ENCODE data around the gene AQR. TPM values are rescaled to one million over a fixed set of nuclear protein-coding genes. Genes with fewer than 3 reads are reported as not detected.

AQR gene
- total and polyA plus RNA-seq, 2 experiments from 2014 or later, result 42.3 to 67.3 TPM

Other genes with a start within 250 kb of the AQR start
- gene GJD2, start 214.7 kb downstream of the AQR start, total RNA-seq (2014; rRNA removed; shearing (Covaris generic)), result 0.27 and 0.63 TPM in 2 replicates
- 0.29 and 0.38 TPM in 2 replicates for gene GJD2, start 214.7 kb downstream of the AQR start, polyA plus RNA-seq (2016; fragmentation: Nextera tagmentation; extraction: Ambion mirVana)
- 18.6 and 26.2 TPM in 2 replicates for gene ACTC1, start 174.2 kb downstream of the AQR start, total RNA-seq (2014; rRNA removed; shearing (Covaris generic))
- gene ACTC1, start 174.2 kb downstream of the AQR start, polyA plus RNA-seq (2016; fragmentation: Nextera tagmentation; extraction: Ambion mirVana), result 35.9 and 38.3 TPM in 2 replicates
- 130 and 140 TPM in 2 replicates for gene ZNF770, start 18.5 kb upstream of the AQR start, total RNA-seq (2014; rRNA removed; shearing (Covaris generic))
- gene ZNF770, start 18.5 kb upstream of the AQR start, polyA plus RNA-seq (2016; fragmentation: Nextera tagmentation; extraction: Ambion mirVana), result 481 and 565 TPM in 2 replicates
- gene NANOGP8, start 115.6 kb upstream of the AQR start, total RNA-seq (2014; rRNA removed; shearing (Covaris generic)), result 49.6 and 53.4 TPM in 2 replicates
- 8.5 and 9.2 TPM in 2 replicates for gene NANOGP8, start 115.6 kb upstream of the AQR start, polyA plus RNA-seq (2016; fragmentation: Nextera tagmentation; extraction: Ambion mirVana)

All from GM23338 (cell line).